ENCODE data around the gene NIPAL1.

NIPAL1 gene

GRCh38 chr4:48068182-48068581, 51.6 kb downstream of the NIPAL1 start:
- no peak for DNase-seq

GRCh38 chr4:48069026-48069425, 52.5 kb downstream of the NIPAL1 start:
- no peak for DNase-seq

DNA sequence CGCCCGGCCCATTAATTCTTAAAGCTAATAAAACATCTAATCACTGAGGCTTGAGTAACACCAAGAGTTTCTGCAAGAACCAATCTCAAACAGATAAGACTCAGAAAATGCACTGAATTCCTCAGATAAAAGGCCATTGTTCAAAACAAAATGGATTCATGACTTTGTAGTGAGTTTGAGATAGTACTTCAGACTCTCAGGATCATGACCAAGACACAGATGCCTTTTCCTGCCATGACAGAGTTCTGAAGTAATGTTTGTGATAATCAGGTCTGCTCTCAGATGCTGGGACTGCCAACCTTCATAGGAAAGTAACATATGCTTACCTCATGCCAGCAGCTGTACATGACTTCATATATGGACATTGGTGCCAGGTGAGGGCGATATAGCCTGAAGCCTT, 54.6 kb downstream of the NIPAL1 start:
- DNase-seq = no peak

GRCh38 chr4:48073567-48074103, 57.1 kb downstream of the NIPAL1 start:
- no peak for DNase-seq

DNA sequence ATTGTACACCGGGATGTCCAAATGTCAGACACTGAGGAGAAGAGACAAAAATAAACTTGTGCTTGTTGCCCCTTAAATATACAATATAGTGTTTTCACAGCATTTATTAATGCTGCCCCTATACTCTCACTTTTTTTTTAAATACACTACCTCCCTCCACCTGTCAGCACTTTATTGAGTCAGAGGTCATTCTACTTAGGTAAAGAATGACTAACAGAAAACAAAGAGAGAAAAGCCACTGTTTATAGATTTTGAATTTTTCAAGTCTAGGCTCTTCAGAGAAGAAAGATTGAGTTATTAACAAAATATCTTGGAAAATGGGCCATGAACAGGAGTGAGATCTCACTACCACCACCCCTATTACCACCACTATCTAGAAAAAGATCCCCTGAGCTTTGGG, 58.1 kb downstream of the NIPAL1 start:
- no peak for DNase-seq

GRCh38 chr4:48078425-48078824, 61.9 kb downstream of the NIPAL1 start:
- DNase-seq = no peak

- no peak for DNase-seq
These were observed 62.5 kb downstream of the NIPAL1 start for GRCh38 chr4:48078862-48079655.

GRCh38 chr4:48079972-48080391, 63.4 kb downstream of the NIPAL1 start:
- no peak for DNase-seq

DNA sequence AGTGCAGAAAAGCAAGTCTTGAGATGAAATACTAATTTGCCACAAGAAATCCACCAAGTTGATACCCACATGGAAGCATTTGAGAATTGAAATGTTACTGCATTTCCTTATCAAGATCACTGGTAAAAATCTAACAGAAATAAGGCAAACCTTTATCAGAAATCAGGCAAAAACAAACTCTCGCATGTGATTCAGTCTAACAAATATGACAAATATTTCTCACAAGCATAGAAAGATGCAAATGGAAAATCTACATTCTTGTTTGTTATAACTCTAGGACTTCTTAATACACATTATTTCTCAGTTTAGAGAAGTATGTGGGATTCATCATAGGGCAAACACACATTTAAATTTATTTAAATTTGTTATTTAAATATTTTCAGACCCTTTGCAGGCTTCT, 64.6 kb downstream of the NIPAL1 start:
- no peak for DNase-seq

DNA sequence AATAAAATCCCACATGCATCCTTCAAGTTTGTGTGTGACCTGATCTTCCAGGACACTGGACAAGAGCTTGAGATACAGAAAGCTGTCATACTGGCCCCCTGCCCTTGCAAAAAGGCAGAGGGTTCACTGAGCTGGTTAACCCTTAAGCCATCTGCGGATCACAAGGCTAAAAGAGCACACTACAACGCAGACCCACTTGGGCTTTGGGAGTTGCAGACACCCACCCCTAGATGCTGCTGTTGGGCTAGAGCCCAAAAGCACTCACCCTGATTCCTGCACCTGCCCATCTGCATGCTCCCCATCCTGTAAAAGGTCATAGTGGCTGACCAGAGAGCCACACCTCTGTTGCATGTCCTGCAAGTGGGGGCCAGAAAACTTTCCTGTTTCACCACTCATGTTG, 66.4 kb downstream of the NIPAL1 start:
- no peak for DNase-seq

DNA sequence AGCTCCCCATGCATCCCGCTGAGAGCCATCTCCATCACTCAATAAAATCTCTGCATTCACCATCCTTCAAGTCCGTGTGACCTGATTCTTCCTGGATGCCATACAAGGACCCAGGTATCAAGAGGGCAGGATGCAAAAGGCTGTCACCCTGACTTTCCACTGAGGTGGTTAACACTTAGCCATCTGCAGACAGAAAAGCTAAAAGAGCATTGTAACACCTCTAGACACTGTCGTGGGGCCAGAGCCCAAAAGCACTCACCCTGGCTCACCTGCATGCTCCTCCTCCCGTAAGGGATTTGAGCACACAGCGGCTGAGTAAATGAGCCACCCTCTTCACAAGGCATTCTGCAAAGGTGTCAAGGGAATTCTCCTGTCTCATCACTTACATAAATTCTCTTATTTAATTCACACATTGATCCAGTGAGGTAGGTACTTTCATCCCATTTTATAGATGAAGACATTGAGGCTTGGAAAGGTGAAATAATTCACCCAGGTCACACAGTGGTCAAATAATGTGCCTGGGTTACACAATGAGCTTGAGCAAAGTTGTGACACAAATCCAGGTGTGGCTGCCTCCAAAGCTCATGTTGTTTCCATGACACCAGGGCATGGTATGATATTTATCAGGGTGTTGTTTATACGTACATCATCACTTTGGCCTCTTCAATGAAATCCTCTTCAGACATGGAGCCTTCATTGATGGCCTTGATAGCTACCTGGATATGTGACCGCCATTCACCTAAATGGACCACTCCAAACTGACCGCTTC, 69.4 kb downstream of the NIPAL1 start:
- DNase-seq = no peak
